Liver (tissue), 3 donors: ENCODE measurements around the gene FOXN3.

Experiments used
- EGR1 ChIP-seq, 2 donors: IDR thresholded peaks; 2 replicates each; pipeline ENCODE4 v1.6.1; 2016 to 2018; ENCODE audit warnings: antibody characterized with exemption in 2 of 2, low read depth in 2 of 2
- FOXA1 ChIP-seq: IDR thresholded peaks from 2 replicates; pipeline ENCODE4 v1.6.1; 2016; ENCODE audit warnings: antibody characterized with exemption
- GABPA ChIP-seq, 2 donors: IDR thresholded peaks in 1 of 2; conservative IDR thresholded peaks in 1 of 2; 2 replicates each; pipeline ENCODE4 v1.6.1; 2016; ENCODE audit warnings: antibody characterized with exemption in 2 of 2, mild to moderate bottlenecking in 1 of 2, moderate library complexity in 1 of 2
- HNF4G ChIP-seq: IDR thresholded peaks from 2 replicates; pipeline ENCODE4 v1.6.1; 2016; ENCODE audit warnings: antibody characterized with exemption
- JUND ChIP-seq, 2 donors: IDR thresholded peaks; 2 replicates each; pipeline ENCODE4 v1.6.1; 2016; ENCODE audit warnings: antibody characterized with exemption in 2 of 2
- RAD21 ChIP-seq, 2 donors: IDR thresholded peaks; 2 replicates each; pipeline ENCODE4 v1.6.1; 2016; ENCODE audit warnings: antibody characterized with exemption in 2 of 2, mild to moderate bottlenecking in 2 of 2
- SP1 ChIP-seq: IDR thresholded peaks from 2 replicates; pipeline ENCODE4 v1.6.1; 2018; ENCODE audit warnings: antibody characterized with exemption, mild to moderate bottlenecking
- TAF1 ChIP-seq: conservative IDR thresholded peaks from 2 replicates; pipeline ENCODE4 v1.6.1; 2016; ENCODE audit warnings: antibody characterized with exemption, mild to moderate bottlenecking
- YY1 ChIP-seq: IDR thresholded peaks from 2 replicates; pipeline ENCODE4 v1.6.1; 2016; ENCODE audit warnings: antibody characterized with exemption, mild to moderate bottlenecking
- TF ChIP-seq, protein P1 (sequence below): fragments of 150-350 bp; IDR thresholded peaks from 2 replicates; pipeline ENCODE4 v1.5.1; 2017; ENCODE audit warnings: improper control_type of control experiment, low read depth, low read length; ENCODE audit not compliant: missing input control
- TF ChIP-seq, protein P2 (sequence below): IDR thresholded peaks from 2 replicates; pipeline ENCODE4 v1.6.1; 2016; ENCODE audit warnings: antibody characterized with exemption, mild to moderate bottlenecking
- TF ChIP-seq, protein P3 (sequence below): IDR thresholded peaks from 2 replicates; pipeline ENCODE4 v1.6.1; 2016; ENCODE audit warnings: antibody characterized with exemption
- TF ChIP-seq, protein P4 (sequence below): IDR thresholded peaks from 2 replicates; pipeline ENCODE4 v1.6.1; 2016; ENCODE audit warnings: antibody characterized with exemption
- TF ChIP-seq, protein P5 (sequence below): IDR thresholded peaks from 2 replicates; pipeline ENCODE4 v1.6.1; 2016; ENCODE audit warnings: antibody characterized with exemption
- donor health status: healthy.
- donor health status: healthy.

DNA sequence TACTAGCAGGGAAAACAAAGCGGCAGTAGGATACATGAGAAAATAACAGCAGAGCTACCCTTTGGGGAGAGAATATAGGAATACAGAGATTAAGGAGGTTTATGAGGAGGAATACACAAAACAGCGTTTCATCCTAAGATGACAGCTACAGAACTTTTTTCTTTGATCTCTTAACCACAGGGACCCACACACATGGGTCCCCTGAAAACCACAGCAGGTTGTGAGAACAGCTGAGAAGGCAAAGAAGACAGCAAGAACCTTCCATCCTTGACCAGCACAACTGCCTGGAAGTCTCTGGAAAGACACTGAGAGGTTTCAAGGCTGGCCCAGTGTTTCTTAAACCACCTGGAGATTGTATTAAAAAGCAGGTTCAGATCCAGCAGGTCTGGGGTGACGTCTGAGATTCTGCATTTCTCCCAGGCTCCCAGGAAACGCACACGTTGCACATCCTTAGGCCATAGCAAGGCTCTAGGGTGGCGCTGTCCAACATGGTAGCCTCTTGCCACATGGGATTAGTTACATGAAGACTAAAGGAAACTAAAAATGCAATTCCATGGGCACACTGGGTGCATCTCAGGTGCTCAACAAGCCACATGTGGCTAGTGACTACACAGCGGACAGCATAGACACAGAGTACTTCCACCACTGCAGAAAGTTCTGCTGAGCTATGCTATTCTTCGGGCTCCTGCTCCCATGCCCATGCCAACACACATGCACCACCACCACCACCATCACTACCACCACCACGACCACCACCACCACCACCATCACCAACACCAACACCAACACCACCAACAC, 92.3 kb downstream of the FOXN3 start:
- TF ChIP-seq, protein P1, sequence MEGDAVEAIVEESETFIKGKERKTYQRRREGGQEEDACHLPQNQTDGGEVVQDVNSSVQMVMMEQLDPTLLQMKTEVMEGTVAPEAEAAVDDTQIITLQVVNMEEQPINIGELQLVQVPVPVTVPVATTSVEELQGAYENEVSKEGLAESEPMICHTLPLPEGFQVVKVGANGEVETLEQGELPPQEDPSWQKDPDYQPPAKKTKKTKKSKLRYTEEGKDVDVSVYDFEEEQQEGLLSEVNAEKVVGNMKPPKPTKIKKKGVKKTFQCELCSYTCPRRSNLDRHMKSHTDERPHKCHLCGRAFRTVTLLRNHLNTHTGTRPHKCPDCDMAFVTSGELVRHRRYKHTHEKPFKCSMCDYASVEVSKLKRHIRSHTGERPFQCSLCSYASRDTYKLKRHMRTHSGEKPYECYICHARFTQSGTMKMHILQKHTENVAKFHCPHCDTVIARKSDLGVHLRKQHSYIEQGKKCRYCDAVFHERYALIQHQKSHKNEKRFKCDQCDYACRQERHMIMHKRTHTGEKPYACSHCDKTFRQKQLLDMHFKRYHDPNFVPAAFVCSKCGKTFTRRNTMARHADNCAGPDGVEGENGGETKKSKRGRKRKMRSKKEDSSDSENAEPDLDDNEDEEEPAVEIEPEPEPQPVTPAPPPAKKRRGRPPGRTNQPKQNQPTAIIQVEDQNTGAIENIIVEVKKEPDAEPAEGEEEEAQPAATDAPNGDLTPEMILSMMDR, result no peak
- TF ChIP-seq EGR1 (IDR thresholded peaks at IDR 0.05; ENCODE audit: low read depth in 2 of 2), result no peak
- TF ChIP-seq TAF1, result no peak
- TF ChIP-seq RAD21 (IDR thresholded peaks at IDR 0.05), result no peak
- TF ChIP-seq, protein P2, sequence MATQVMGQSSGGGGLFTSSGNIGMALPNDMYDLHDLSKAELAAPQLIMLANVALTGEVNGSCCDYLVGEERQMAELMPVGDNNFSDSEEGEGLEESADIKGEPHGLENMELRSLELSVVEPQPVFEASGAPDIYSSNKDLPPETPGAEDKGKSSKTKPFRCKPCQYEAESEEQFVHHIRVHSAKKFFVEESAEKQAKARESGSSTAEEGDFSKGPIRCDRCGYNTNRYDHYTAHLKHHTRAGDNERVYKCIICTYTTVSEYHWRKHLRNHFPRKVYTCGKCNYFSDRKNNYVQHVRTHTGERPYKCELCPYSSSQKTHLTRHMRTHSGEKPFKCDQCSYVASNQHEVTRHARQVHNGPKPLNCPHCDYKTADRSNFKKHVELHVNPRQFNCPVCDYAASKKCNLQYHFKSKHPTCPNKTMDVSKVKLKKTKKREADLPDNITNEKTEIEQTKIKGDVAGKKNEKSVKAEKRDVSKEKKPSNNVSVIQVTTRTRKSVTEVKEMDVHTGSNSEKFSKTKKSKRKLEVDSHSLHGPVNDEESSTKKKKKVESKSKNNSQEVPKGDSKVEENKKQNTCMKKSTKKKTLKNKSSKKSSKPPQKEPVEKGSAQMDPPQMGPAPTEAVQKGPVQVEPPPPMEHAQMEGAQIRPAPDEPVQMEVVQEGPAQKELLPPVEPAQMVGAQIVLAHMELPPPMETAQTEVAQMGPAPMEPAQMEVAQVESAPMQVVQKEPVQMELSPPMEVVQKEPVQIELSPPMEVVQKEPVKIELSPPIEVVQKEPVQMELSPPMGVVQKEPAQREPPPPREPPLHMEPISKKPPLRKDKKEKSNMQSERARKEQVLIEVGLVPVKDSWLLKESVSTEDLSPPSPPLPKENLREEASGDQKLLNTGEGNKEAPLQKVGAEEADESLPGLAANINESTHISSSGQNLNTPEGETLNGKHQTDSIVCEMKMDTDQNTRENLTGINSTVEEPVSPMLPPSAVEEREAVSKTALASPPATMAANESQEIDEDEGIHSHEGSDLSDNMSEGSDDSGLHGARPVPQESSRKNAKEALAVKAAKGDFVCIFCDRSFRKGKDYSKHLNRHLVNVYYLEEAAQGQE, result no peak
- no peak for TF ChIP-seq YY1
- no peak for TF ChIP-seq FOXA1
- TF ChIP-seq HNF4G, result no peak
- TF ChIP-seq, protein P3, sequence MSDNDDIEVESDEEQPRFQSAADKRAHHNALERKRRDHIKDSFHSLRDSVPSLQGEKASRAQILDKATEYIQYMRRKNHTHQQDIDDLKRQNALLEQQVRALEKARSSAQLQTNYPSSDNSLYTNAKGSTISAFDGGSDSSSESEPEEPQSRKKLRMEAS, result no peak
- TF ChIP-seq GABPA (IDR thresholded peaks at IDR 0.05 in 1 of 2, conservative IDR thresholded peaks at IDR 0.05 in 1 of 2), result no peak
- no peak for TF ChIP-seq JUND (IDR thresholded peaks at IDR 0.05)
- no peak for TF ChIP-seq SP1
- TF ChIP-seq, protein P4, sequence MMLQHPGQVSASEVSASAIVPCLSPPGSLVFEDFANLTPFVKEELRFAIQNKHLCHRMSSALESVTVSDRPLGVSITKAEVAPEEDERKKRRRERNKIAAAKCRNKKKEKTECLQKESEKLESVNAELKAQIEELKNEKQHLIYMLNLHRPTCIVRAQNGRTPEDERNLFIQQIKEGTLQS, result no peak
- TF ChIP-seq, protein P5, sequence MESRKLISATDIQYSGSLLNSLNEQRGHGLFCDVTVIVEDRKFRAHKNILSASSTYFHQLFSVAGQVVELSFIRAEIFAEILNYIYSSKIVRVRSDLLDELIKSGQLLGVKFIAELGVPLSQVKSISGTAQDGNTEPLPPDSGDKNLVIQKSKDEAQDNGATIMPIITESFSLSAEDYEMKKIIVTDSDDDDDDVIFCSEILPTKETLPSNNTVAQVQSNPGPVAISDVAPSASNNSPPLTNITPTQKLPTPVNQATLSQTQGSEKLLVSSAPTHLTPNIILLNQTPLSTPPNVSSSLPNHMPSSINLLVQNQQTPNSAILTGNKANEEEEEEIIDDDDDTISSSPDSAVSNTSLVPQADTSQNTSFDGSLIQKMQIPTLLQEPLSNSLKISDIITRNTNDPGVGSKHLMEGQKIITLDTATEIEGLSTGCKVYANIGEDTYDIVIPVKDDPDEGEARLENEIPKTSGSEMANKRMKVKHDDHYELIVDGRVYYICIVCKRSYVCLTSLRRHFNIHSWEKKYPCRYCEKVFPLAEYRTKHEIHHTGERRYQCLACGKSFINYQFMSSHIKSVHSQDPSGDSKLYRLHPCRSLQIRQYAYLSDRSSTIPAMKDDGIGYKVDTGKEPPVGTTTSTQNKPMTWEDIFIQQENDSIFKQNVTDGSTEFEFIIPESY, result no peak
